Amniotic stem cell (primary cell): ENCODE data around the gene SPTB.

Experiments
- DNase-seq: peaks from one replicate; lab custom pipeline; 2025; lab: John Stamatoyannopoulos, UW

Gene SPTB

GRCh38 chr14:64850369-64851137, 29.2 kb downstream of the SPTB start:
- DNase-seq, result no peak

GRCh38 chr14:64849940-64850339, 29.8 kb downstream of the SPTB start:
- no peak for DNase-seq

DNA sequence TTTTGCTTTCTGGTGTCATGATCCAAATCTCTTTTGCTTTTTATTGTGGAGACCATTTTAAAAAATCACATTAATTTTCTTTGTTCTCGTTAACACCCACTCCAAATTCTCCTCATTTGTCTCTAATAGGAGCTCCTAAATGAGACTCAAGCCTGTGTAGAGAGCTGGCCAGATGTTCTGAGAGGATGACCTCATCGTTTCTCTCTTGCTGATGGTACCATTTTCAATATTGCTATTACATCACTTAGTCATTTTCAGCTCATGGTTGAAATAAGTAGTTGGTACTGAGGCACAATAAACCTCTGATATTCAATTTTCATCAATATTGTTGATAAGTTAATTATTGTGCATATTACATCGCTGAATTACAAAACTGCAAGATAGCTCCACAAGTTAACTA, 31.5 kb downstream of the SPTB start:
- no peak for DNase-seq

DNA sequence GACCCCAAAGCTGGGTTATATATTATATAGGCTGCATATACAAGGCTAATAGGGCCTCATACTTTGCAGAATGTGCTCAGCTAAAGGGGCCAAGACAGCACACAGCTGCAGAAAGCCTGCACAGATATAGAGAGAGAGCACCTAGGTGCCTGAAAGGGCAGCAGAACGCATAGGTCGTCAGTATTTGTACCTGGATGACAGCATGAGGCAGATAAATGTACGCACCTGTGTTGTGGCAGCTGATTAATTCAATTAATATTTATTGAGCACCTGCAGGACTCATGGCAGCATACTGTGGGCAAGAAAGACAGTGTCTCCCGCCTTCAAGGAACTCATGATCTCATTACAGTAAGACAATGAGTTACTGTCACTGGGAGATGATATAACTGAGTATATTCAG, 33.4 kb downstream of the SPTB start:
- no peak for DNase-seq

- DNase-seq, result no peak
Observed at GRCh38 chr14:64845878-64846277, 33.8 kb downstream of the SPTB start.

DNA sequence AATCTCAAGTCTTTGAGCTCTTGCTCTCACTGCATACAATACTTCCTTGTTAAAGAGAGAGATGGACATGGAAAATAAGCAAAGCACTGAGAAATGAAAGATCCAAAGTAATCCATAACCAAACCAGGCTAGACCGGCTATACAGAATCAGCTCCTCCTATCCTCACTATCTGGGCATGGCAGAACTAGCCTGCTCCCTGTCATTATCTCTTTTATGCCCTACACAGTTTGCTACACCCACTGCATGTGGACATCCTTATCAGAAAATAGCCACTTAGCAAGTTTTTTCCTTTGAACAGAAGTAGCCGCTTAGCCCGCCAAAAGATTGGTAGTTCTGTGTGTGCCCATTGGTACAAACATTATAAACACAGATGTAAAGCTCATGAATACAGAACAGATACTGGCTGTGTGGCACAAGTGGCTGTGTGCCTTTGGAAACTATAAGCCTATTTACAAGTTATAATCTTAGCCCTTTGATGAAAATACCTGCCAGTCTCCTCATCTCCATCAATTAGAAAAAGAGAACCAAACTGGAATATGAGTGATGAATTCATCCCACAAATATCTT, 34.7 kb downstream of the SPTB start:
- DNase-seq, result no peak

GRCh38 chr14:64844272-64844671, 35.4 kb downstream of the SPTB start:
- DNase-seq, result no peak

- DNase-seq, result no peak
Observed at GRCh38 chr14:64843548-64843947, 36.2 kb downstream of the SPTB start.

DNA sequence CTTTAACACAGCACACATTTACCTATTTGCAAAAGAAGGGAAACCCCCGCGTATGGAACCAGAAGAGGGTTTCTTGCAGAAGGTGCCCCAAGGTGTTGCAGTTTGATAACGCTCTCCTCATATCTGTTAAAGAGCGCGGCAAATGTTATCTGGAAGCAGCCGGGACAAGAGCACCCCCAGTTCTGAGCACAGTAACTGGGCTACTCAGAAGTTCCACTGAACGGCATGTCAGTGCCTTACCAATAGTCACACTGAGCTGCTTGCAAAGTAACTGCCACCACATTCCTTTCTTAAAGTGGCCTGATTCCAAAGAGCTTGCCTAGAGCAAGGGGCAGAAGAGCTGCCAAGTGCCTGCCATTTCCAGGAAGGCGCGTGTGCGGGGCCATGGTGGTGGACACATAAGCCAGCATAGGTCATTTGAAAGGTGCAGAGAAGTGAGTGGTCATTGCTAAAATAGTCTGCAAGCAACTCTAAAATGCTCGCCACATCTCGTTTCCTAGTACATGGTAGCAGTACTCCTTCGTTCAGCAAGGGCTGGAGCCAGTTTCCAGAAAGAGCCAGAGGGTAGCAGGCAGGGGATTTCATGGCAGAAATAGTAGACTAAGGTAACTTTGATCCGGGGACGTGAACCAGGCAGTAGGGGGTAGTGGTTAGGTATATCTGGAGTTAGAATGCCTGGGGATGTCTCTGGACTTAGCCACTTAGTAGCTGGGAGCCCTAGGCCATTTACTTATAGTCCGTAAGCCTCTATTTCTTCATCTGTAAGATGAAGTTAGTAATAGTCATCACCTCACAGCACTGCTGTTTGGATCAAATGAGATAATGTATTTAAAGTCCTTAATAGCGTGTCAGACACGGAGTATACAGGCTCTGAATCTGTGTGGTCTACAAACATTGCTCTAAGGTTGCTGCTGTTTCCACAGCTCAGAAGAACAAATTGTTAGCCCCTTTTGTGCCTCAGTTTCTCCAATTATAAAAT, 37.6 kb downstream of the SPTB start:
- no peak for DNase-seq

DNA sequence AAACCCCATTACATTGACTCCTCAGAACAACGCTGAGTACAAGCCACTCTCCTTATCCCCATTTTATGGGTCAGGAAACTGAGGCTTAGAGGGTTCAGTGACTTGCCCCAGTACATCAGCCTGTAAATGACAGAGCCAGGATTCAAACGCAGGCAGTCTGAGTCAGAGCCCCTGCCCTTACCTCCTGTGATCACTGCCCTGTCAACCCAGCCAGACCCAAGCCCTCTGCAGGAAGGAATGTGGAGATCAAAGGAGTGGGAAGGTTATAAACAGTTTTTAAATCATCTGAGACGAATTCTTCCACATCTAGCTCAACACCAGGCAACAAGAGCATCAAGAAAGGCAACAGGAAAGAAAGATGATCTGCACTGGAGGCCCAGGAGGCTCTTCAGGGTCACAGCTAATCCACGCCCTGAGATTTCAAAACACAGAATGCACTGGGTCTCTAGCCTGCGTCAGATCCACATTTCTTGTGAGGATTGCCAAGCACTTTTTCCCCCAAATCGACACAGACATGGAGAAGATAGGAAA, 38.5 kb downstream of the SPTB start:
- no peak for DNase-seq

- no peak for DNase-seq
Observed at GRCh38 chr14:64838656-64839055, 41.1 kb downstream of the SPTB start.

- no peak for DNase-seq
Observed at GRCh38 chr14:64835431-64835830, 44.3 kb downstream of the SPTB start.

- no peak for DNase-seq
Observed at GRCh38 chr14:64834965-64835364, 44.7 kb downstream of the SPTB start.

DNA sequence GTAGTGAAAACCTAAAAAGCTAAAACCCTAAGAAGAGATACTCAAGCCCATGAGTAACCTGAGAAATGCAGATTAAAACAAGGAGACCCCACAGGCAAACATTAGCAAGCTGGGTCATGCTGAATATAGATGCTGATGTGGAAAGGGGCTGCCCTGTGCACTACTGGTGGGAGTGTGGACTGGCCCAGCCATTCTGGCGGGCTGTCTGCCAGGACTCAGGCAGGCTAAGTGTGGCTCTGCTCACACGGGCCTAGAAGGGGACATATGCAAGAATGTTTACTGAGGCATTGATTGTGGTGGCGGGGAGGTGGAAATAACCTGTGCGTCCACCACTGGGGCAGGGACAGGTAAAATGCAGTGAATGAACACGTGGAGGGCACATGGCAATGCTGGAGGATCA, 48.3 kb downstream of the SPTB start:
- no peak for DNase-seq

- no peak for DNase-seq
Observed at GRCh38 chr14:64830961-64831360, 48.7 kb downstream of the SPTB start.

- DNase-seq, result no peak
Observed at GRCh38 chr14:64828071-64828470, 51.6 kb downstream of the SPTB start.

GRCh38 chr14:64826845-64827244, 52.9 kb downstream of the SPTB start:
- DNase-seq, result no peak

DNA sequence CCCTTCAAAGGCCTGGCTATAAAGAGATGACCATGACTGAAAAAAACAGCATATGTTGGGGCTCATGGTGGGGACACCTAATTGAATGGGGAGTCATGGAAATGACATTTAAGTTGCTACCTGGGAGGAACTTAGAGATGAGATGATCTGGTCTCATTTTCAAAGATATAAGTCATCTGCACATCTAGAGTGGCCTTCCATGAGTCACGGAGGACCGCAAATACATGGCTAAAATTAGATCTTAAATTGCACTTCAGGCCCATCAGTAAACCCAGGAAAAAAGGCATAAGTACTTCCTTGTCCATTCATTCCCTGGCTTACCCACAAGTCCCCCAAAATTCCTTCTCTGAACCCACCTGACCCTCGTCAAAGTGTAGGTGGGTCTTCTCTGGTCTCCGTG, 53.4 kb downstream of the SPTB start:
- DNase-seq, result no peak

- no peak for DNase-seq
Observed at GRCh38 chr14:64825509-64825908, 54.2 kb downstream of the SPTB start.

DNA sequence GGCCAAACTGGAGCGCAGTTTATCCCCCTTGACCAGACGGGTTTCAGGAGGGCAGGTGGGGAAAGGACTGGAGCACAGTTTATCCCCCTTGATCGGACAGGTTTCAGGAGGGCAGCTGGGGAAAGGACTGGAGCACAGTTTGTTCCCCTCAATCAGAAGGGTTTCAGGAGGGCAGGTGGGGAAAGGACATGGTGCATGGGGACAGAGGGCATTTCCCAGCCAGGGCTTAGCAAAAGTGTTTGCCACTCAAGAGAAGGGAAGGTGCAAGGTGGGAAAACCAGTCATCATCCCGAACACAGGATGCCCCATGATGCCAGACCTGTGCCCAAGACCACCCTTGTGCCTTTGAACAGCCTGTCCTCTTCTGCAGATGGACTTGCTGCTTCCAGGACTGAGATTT, 54.7 kb downstream of the SPTB start:
- no peak for DNase-seq

DNA sequence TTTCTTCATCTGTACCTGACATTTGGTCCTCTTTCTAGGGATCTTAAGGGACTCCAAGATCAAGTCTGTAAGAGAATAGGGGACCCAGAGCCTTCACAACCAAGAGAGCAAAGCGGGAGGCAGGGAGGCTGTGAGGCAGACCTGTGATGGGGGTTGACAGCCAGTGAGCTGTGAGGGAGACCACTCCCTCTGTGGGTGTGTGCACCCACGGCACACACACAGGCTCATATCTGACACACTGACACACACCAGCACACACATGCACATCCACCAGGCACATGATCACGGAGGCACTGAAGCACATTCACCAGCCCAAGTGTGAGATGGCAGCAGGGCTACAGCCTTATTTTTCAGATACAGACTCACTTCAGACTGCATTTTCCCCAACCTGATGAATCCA, 55.2 kb downstream of the SPTB start:
- no peak for DNase-seq

DNA sequence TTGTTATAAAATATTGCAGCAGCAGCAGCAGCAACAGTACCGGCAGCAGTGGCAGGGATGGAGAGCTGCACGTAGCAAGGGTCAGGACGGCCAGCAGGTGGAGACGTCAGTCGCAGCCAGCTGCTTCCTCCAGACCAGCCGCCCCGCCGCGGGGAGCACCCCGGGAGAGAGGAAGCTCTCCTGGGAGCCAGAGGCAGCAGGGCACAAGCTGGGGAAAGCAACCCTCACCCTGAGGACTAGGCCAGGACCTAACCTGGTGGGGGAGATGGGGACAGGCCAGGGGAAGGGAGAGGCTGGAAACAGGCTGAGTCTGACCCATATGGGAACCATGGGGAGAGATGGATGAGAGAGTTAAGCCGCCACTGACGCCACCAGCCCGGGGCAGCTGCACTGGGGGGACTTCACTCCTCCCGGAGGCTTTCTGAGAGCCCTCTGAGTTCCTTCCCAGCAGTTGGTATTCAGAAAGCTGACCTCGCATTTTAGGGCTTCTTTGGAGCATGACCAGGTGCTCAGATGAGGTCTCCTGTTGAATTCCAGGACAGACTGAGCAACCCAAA, 56.3 kb downstream of the SPTB start:
- peak; percentile 58 for DNase-seq
